Testis (tissue), 3 donors: Measurements from ENCODE around the gene FKBP9. TPM values are rescaled to one million over a fixed set of nuclear protein-coding genes. Genes with fewer than 3 reads are reported as not detected.
A peak's percentile ranks its signal among the peaks of the same experiment; 100 is the strongest.

Experiments used
- DNase-seq: peaks from one replicate; pipeline ENCODE4 v3.0.0-alpha.2; 2019
- H3K27ac ChIP-seq, 2 donors: fragments of 200-600 bp; sonication (generic); one replicate each; pipeline ENCODE4 v1.5.1; 2019
- H3K27me3 ChIP-seq: fragments of 200-600 bp; sonication (generic); one replicate; pipeline ENCODE4 v1.5.1; 2019
- H3K36me3 ChIP-seq: fragments of 200-600 bp; sonication (generic); one replicate; pipeline ENCODE4 v1.5.1; 2017; ENCODE audit warnings: low read depth; ENCODE audit errors: missing control alignments
- H3K4me1 ChIP-seq: fragments of 200-600 bp; sonication (generic); one replicate; pipeline ENCODE4 v1.5.1; 2019
- H3K4me3 ChIP-seq, 2 donors: fragments of 200-600 bp; sonication (generic); one replicate each; pipeline ENCODE4 v1.5.1; 2017 to 2019
- H3K9me3 ChIP-seq: fragments of 200-600 bp; sonication (generic); one replicate; pipeline ENCODE4 v1.5.1; 2017
- CTCF ChIP-seq, 3 experiments: fragments of 450-650 bp in 2 of 3; fragments of 200-600 bp in 1 of 3; sonication (generic) in 1 of 3; IDR thresholded peaks; one replicate each; pipeline ENCODE4 v1.5.1; 2016 to 2019; ENCODE audit warnings: antibody characterized with exemption in 3 of 3, mild to moderate bottlenecking in 2 of 3, moderate library complexity in 1 of 3
- POLR2A ChIP-seq: fragments of 450-650 bp; IDR thresholded peaks from one replicate; pipeline ENCODE4 v1.6.1; 2017; ENCODE audit warnings: antibody characterized with exemption, mild to moderate bottlenecking, moderate library complexity
- WGBS, 2 donors: methylation state at CpG; one replicate each; pipeline ENCODE4 v1.1.5; 2018; 5-methylcytosine and 5-hydroxymethylcytosine counted together
- intact Hi-C: fragments of 100-400 bp; cut with DNase I; formaldehyde crosslinking; loops from one replicate; pipeline ENCODE4 v1.15.1; 2023; ENCODE audit warnings: low total_unique reads
- polyA plus RNA-seq: library from polyadenylated mRNA; stranded (reverse); fragments of 350-450 nt; fragmentation: Illumina TruSeq; extraction: RNeasy Lipid Tissue Mini Kit (QIAGEN cat#74804); gene quantifications from one replicate; pipeline ENCODE4 v1.2.3, GENCODE V29; 2014; ENCODE audit warnings: low read depth, low replicate concordance; ENCODE audit not compliant: insufficient read depth
- total RNA-seq, 2 donors: library from RNA; depleted of rRNA; stranded (reverse); fragments of >200 nt; gene quantifications; one replicate each; pipeline ENCODE4 v1.2.3, GENCODE V29; 2016

FKBP9 gene
- total and polyA plus RNA-seq, 3 donors from 2014 or later, result 43.5 to 95.1 (median 66.5) TPM

GRCh38 chr7:33048257-33048656, 91.0 kb downstream of the FKBP9 start:
- peaks cover 20% of the 10 kb centered on the region for H3K4me1 ChIP-seq
- 93 to 97% methylated on average over 3 of the region's 3 CpGs for WGBS, 2 donors

GRCh38 chr7:33048704-33049103, 91.5 kb downstream of the FKBP9 start:
- Histone ChIP-seq H3K36me3 (no peaks in the 10 kb centered on the region), H3K4me1 (peaks cover 16% of the 10 kb centered on the region), H3K27me3 (no peaks in the 10 kb centered on the region), H3K27ac (no peak overlapping the region), H3K9me3 (no peaks in the 10 kb centered on the region), H3K4me3 (no peak overlapping the region)
- no peak for DNase-seq
- intact Hi-C loops, result no loop called here
- WGBS, 2 donors, result 92 to 94% methylated on average over 1 of the region's 1 CpG
- TF ChIP-seq POLR2A (no peak), CTCF (IDR thresholded peaks at IDR 0.05) (no peak)

More at GRCh38 chr7:33048257-33048656, 91.0 kb downstream of the FKBP9 start:
- DNase-seq, result no peak
- Histone ChIP-seq H3K4me3 (no peak overlapping the region), H3K27me3 (no peaks in the 10 kb centered on the region), H3K27ac (no peak overlapping the region), H3K9me3 (no peaks in the 10 kb centered on the region), H3K36me3 (no peaks in the 10 kb centered on the region)
- TF ChIP-seq CTCF (IDR thresholded peaks at IDR 0.05), result no peak
- no peak for TF ChIP-seq POLR2A
- intact Hi-C loops, result no loop called here

- Histone ChIP-seq H3K4me1 (peaks cover 8% of the 10 kb centered on the region), H3K27ac (peak overlapping the region; percentile 28 to 31), H3K4me3 (no peak overlapping the region), H3K9me3 (no peaks in the 10 kb centered on the region), H3K27me3 (no peaks in the 10 kb centered on the region), H3K36me3 (no peaks in the 10 kb centered on the region)
- peak; percentile 29 for DNase-seq
- 0 to 38% methylated on average over 1 of the region's 1 CpG for WGBS, 2 donors
- TF ChIP-seq CTCF (IDR thresholded peaks at IDR 0.05), result peak; percentile 47 to 52 (median 52)
- TF ChIP-seq POLR2A, result no peak
- intact Hi-C loops, result loop anchor here (10.0 kb wide), 1 partner anchor 96 kb away; the partner anchor contains the start of gene FKBP9
Observed at GRCh38 chr7:33050535-33051318, 93.5 kb downstream of the FKBP9 start.

- no peak overlapping the region for H3K27ac ChIP-seq
- TF ChIP-seq CTCF (IDR thresholded peaks at IDR 0.05) (no peak), POLR2A (no peak)
- intact Hi-C loops, result loop anchor here (10.0 kb wide), 1 partner anchor 99 kb away; the partner anchor contains the start of gene FKBP9
- H3K4me1 ChIP-seq, result peaks cover 8% of the 10 kb centered on the region
- H3K36me3 ChIP-seq, result no peaks in the 10 kb centered on the region
- no peaks in the 10 kb centered on the region for H3K27me3 ChIP-seq
- WGBS, 2 donors, result 67 to 79% methylated on average over 1 of the region's 1 CpG
- no peak for DNase-seq
- no peak overlapping the region for H3K4me3 ChIP-seq
- H3K9me3 ChIP-seq, result no peaks in the 10 kb centered on the region
Observed at GRCh38 chr7:33053721-33054120, 96.5 kb downstream of the FKBP9 start.
